IMR-90 (cell line): ENCODE measurements around the gene HK3.

ENCODE experiments used
- BHLHE40 ChIP-seq: fragments of 150-350 bp; IDR thresholded peaks from 2 replicates; pipeline ENCODE4 v1.6.1; 2016; ENCODE audit warnings: mild to moderate bottlenecking, low read depth, low read length
- CHD1 ChIP-seq: IDR thresholded peaks from 2 replicates; pipeline ENCODE4 v1.6.1; 2012; ENCODE audit warnings: low read depth, low read length, improper control_type of control experiment
- CTCF ChIP-seq: conservative IDR thresholded peaks from 2 replicates; pipeline ENCODE4 v1.5.1; 2012; ENCODE audit warnings: mild to moderate bottlenecking, low read depth, low read length, improper control_type of control experiment
- ELK1 ChIP-seq: fragments of 150-350 bp; IDR thresholded peaks from 2 replicates; pipeline ENCODE4 v1.6.1; 2016; ENCODE audit warnings: low read depth, mild to moderate bottlenecking, low read length, moderate library complexity, borderline replicate concordance
- FOS ChIP-seq: fragments of 150-350 bp; IDR thresholded peaks from 2 replicates; pipeline ENCODE4 v1.6.1; 2016; ENCODE audit warnings: low read depth, low read length
- MAFK ChIP-seq: IDR thresholded peaks from 2 replicates; pipeline ENCODE4 v1.6.1; 2012; ENCODE audit warnings: low read depth, low read length, improper control_type of control experiment
- MAZ ChIP-seq: IDR thresholded peaks from 2 replicates; pipeline ENCODE4 v1.6.1; 2012; ENCODE audit warnings: low read depth, mild to moderate bottlenecking, low read length, improper control_type of control experiment, moderate library complexity, borderline replicate concordance
- MXI1 ChIP-seq: IDR thresholded peaks from 2 replicates; pipeline ENCODE4 v1.6.1; 2012; ENCODE audit warnings: low read depth, mild to moderate bottlenecking, low read length, moderate library complexity, borderline replicate concordance
- NFE2L2 ChIP-seq: fragments of 150-350 bp; IDR thresholded peaks from 2 replicates; pipeline ENCODE4 v1.6.1; 2016; ENCODE audit warnings: low read depth, mild to moderate bottlenecking, low read length
- POLR2A ChIP-seq: IDR thresholded peaks from 2 replicates; pipeline ENCODE4 v1.6.1; 2012; ENCODE audit warnings: mild to moderate bottlenecking, low read depth, low read length
- RAD21 ChIP-seq: IDR thresholded peaks from 2 replicates; pipeline ENCODE4 v1.6.1; 2012; ENCODE audit warnings: low read length, improper control_type of control experiment
- RCOR1 ChIP-seq: IDR thresholded peaks from 2 replicates; pipeline ENCODE4 v1.6.1; 2012; ENCODE audit warnings: mild to moderate bottlenecking, low read length, improper control_type of control experiment; ENCODE audit not compliant: insufficient replicate concordance
- RFX5 ChIP-seq: IDR thresholded peaks from 2 replicates; pipeline ENCODE4 v1.8.0; 2012; ENCODE audit warnings: low read depth, mild to moderate bottlenecking, low read length, moderate library complexity
- SMC3 ChIP-seq: fragments of 150-350 bp; IDR thresholded peaks from 2 replicates; pipeline ENCODE4 v1.6.1; 2016; ENCODE audit warnings: low read depth, mild to moderate bottlenecking, antibody characterized with exemption, low read length, moderate library complexity

- TF ChIP-seq CTCF = no peak
- TF ChIP-seq RFX5 = no peak
- no peak for TF ChIP-seq MAFK
- TF ChIP-seq NFE2L2 = no peak
- TF ChIP-seq MXI1 = no peak
- no peak for TF ChIP-seq CHD1
- TF ChIP-seq POLR2A = no peak
- no peak for TF ChIP-seq BHLHE40
- TF ChIP-seq SMC3 = no peak
- TF ChIP-seq ELK1 = no peak
- TF ChIP-seq MAZ = no peak
- TF ChIP-seq FOS = no peak
- no peak for TF ChIP-seq RCOR1
- TF ChIP-seq RAD21 = no peak
These were observed 63.2 kb downstream of the HK3 start for GRCh38 chr5:176835918-176836317.
